ENCODE data around the gene SPIRE2. TPM values are rescaled to one million over a fixed set of nuclear protein-coding genes. Genes with fewer than 3 reads are reported as not detected.
"Not testable (repeated sequence)": the region's sequence is repeated elsewhere in the genome, so short reads cannot be mapped to it uniquely, and the experiment has no call there.

The SPIRE2 gene
- total and polyA plus RNA-seq, 2 experiments from 2014 or later, result 0.55 to 3.6 TPM

DNA sequence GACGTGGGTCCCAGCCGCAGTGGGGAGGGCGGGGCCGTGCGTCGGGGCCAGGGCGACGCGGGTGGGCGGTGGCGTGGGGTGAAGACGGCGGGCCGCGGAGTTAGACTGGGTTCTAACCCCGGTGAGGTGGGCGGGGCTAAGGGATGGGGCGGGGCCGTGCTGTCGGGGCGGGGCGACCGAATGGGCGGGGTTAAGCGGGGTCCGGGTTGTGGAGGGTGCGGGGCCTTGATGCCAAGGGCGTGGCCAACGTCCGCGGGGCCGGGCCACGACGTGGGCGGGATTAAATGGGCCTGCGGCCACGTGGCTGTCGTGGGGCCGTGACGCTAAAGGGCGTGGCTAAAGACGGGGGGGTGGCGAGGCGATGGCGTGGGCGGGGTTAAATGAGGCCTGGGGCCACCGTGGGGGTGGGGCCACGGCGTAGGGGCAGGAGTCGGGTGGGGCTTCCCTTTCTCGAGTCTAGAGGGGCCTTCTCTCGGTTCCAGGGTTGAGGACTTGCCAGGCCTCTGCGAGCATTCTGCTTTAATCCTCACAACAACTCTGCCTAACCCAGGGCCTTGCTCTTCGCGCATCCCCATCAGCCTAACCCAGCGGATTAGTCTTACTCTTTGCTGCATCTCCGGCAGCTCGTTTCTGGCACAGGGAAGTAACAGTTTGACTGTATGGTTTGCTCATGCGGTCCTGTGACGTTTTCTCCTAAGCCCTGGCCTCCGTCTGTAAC, 45.9 kb downstream of the SPIRE2 start:
- WGBS, 2 experiments (ENCODE audit: low coverage in 1 of 2, low lambda C conversion rate in 2 of 2, missing lambda C conversion rate in 2 of 2), result 2 to 3% methylated on average over 14 to 61 of the region's 61 CpGs
- H3K4me1 ChIP-seq (ENCODE audit: insufficient read depth), result peaks cover 12% of the 10 kb centered on the region; the same call in 1 of the 2 replicates
- TF ChIP-seq EZH2 (IDR thresholded peaks at IDR 0.05; ENCODE audit: insufficient read depth, poor library complexity, severe bottlenecking), result no peak
- no peak for TF ChIP-seq EZH2phosphoT487 (IDR thresholded peaks at IDR 0.05; ENCODE audit: insufficient read depth, low read depth)
- H3F3A ChIP-seq (ENCODE audit: insufficient read depth), result peaks cover 19% of the 10 kb centered on the region
- H4K20me1 ChIP-seq (ENCODE audit: insufficient read depth), result peaks cover 14% of the 10 kb centered on the region; the same call in 1 of the 2 replicates
- peak overlapping the region; percentile 69 for H3K4me2 ChIP-seq (ENCODE audit: unreplicated experiment)
- no peaks in the 10 kb centered on the region for H3K9me3 ChIP-seq (ENCODE audit: low read depth)
- H2AFZ ChIP-seq, result no peak overlapping the region
- DNase-seq, result peak; percentile 98
- H3K9ac ChIP-seq, result peak overlapping the region; percentile 99
- peak overlapping the region; percentile 100 for H3K27ac ChIP-seq
- peaks cover 20% of the 10 kb centered on the region for H3K36me3 ChIP-seq (ENCODE audit: low read depth)
- no peaks in the 10 kb centered on the region for H3K9me2 ChIP-seq (ENCODE audit: insufficient read depth)
- no peaks in the 10 kb centered on the region for H3K27me3 ChIP-seq (replicated peaks; ENCODE audit: insufficient read depth)
- in situ Hi-C loops (cut with MboI), result no loop called here
- H3K4me3 ChIP-seq, result peak overlapping the region; percentile 86
- peaks cover 64% of the 10 kb centered on the region for H3K79me2 ChIP-seq (ENCODE audit: insufficient read depth)

DNA sequence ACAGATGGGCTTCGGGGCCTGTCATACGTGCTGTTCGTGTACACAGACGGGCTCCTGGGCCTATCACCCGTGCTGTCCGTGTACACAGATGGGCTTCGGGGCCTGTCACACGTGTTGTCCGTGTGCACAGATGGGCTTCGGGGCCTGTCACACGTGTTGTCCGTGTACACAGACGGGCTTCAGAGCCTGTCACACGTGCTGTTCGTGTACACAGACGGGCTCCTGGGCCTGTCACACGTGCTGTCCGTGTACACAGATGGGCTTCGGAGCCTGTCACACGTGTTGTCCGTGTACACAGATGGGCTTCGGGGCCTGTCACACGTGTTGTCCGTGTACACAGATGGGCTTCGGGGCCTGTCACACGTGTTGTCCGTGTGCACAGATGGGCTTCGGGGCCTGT, 50.8 kb downstream of the SPIRE2 start:
- Histone ChIP-seq H3F3A (ENCODE audit: insufficient read depth) (peaks cover 19% of the 10 kb centered on the region), H3K79me2 (ENCODE audit: insufficient read depth) (peaks cover 96% of the 10 kb centered on the region), H4K20me1 (ENCODE audit: insufficient read depth) (peaks cover 27% of the 10 kb centered on the region), H3K36me3 (ENCODE audit: low read depth) (peaks cover 38% of the 10 kb centered on the region)
- 94 to 98% methylated on average over 15 to 27 of the region's 28 CpGs for WGBS, 2 experiments (ENCODE audit: low coverage in 1 of 2, low lambda C conversion rate in 2 of 2, missing lambda C conversion rate in 2 of 2)
- H2AFZ ChIP-seq; H3K4me3 ChIP-seq; H3K4me2 ChIP-seq (ENCODE audit: unreplicated experiment); DNase-seq; H3K27me3 ChIP-seq (replicated peaks; ENCODE audit: insufficient read depth); H3K27ac ChIP-seq; in situ Hi-C loops (cut with MboI); H3K9ac ChIP-seq; H3K4me1 ChIP-seq (ENCODE audit: insufficient read depth); H3K9me2 ChIP-seq (ENCODE audit: insufficient read depth); H3K9me3 ChIP-seq (ENCODE audit: low read depth): not testable (repeated sequence)

DNA sequence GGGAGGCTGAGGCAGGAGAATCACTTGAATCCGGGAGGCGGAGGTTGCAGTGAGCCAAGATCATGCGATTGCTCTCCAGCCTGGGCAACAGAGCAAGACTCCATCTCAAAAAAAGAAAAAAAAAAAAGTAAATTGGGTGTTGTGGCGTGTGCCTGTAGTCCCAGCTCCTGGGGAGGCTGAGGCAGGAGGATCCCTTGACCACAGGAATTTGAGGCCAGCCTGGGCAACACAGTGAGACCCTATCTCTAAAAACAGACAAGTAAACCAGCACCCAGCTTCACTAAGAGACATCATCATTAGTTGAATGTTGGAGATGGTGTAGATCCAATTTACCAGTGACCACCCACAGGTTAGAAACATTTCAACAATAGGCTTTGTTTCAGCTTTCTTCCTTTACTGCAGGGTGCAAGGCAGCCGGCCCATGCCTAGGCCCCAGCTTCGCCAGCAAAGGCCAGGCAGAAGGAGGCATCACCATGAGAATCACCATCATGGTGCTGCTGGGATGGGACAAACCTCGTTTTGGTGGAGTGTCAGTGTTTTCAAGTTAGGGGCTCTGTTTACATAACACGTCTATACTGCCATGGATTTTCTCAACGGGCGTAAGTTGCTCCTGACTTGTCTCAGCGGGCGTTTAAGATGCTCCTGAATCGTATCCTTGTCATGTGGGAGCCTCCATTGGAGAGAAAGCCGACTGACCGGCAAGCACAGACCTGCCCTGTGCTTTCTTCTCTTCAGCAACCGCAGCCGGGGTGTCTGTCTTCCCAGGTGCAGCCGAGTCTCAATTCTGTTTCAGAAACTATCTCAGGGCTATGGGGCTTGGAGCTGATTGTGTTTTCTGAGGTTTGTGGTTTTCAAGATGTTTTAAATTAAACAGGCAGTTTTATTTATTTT, 52.4 kb downstream of the SPIRE2 start:
- H3K9ac ChIP-seq, result no peak overlapping the region
- H2AFZ ChIP-seq, result no peak overlapping the region
- H3K4me3 ChIP-seq, result no peak overlapping the region
- 96% methylated on average over 15 to 18 of the region's 18 CpGs for whole genome bisulfite sequencing, 2 experiments (ENCODE audit: low coverage in 1 of 2, low lambda C conversion rate in 2 of 2, missing lambda C conversion rate in 2 of 2)
- DNase-seq, result no peak
- in situ Hi-C loops (cut with MboI), result no loop called here
- TF ChIP-seq EZH2phosphoT487 (IDR thresholded peaks at IDR 0.05; ENCODE audit: insufficient read depth, low read depth), result no peak
- no peak for TF ChIP-seq EZH2 (IDR thresholded peaks at IDR 0.05; ENCODE audit: insufficient read depth, poor library complexity, severe bottlenecking)
- no peak overlapping the region for H3K27ac ChIP-seq
- H3F3A ChIP-seq (ENCODE audit: insufficient read depth), result peaks cover 9% of the 10 kb centered on the region
- no peaks in the 10 kb centered on the region for H3K9me2 ChIP-seq (ENCODE audit: insufficient read depth)
- no peaks in the 10 kb centered on the region for H3K9me3 ChIP-seq (ENCODE audit: low read depth)
- H3K36me3 ChIP-seq (ENCODE audit: low read depth), result peaks cover 38% of the 10 kb centered on the region
- no peaks in the 10 kb centered on the region for H3K27me3 ChIP-seq (replicated peaks; ENCODE audit: insufficient read depth)
- no peak overlapping the region for H3K4me2 ChIP-seq (ENCODE audit: unreplicated experiment)
- H4K20me1 ChIP-seq (ENCODE audit: insufficient read depth), result peaks cover 18% of the 10 kb centered on the region
- peaks cover 95% of the 10 kb centered on the region for H3K79me2 ChIP-seq (ENCODE audit: insufficient read depth)
- no peaks in the 10 kb centered on the region for H3K4me1 ChIP-seq (ENCODE audit: insufficient read depth)

DNA sequence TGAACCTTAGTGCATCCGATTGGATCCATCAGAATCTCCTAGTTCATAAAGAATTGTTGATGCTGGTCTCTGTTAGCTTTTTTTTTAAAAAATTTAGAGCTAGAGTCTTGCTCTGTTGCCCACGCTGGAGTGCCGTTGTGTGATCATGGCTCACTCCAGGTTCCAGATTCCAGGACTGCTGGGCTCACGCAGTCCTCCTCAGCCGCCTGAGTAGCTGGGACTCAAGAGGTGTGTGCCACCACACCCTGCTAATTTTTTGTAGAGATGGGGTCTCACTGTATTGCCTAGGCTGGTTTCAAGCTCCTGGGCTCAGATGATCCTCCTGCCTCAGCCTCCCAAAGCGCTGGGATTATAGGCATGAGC, 53.1 kb downstream of the SPIRE2 start:
- no peak overlapping the region for H3K4me2 ChIP-seq (ENCODE audit: unreplicated experiment)
- no peak for DNase-seq
- H3K9me2 ChIP-seq (ENCODE audit: insufficient read depth), result no peaks in the 10 kb centered on the region
- H3K4me1 ChIP-seq (ENCODE audit: insufficient read depth), result no peaks in the 10 kb centered on the region
- H3K27me3 ChIP-seq (replicated peaks; ENCODE audit: insufficient read depth), result no peaks in the 10 kb centered on the region
- H3K27ac ChIP-seq, result no peak overlapping the region
- no peak overlapping the region for H3K4me3 ChIP-seq
- WGBS, 2 experiments (ENCODE audit: low coverage in 1 of 2, low lambda C conversion rate in 2 of 2, missing lambda C conversion rate in 2 of 2), result 83 to 88% methylated on average over 6 of the region's 6 CpGs
- no peak overlapping the region for H3K9ac ChIP-seq
- TF ChIP-seq EZH2phosphoT487 (IDR thresholded peaks at IDR 0.05; ENCODE audit: insufficient read depth, low read depth), result no peak
- no peak for TF ChIP-seq EZH2 (IDR thresholded peaks at IDR 0.05; ENCODE audit: insufficient read depth, poor library complexity, severe bottlenecking)
- peaks cover 38% of the 10 kb centered on the region for H3K36me3 ChIP-seq (ENCODE audit: low read depth)
- in situ Hi-C loops (cut with MboI), result no loop called here
- peaks cover 5% of the 10 kb centered on the region; the same call in 1 of the 2 replicates for H3F3A ChIP-seq (ENCODE audit: insufficient read depth)
- no peaks in the 10 kb centered on the region for H3K9me3 ChIP-seq (ENCODE audit: low read depth)
- H3K79me2 ChIP-seq (ENCODE audit: insufficient read depth), result peaks cover 95% of the 10 kb centered on the region
- peaks cover 18% of the 10 kb centered on the region for H4K20me1 ChIP-seq (ENCODE audit: insufficient read depth)
- H2AFZ ChIP-seq, result no peak overlapping the region
